GM20000 (cell line): ENCODE results near the gene P2RX1.

Experiments
- DNase-seq: peaks from one replicate; pipeline ENCODE4 v3.0.0; 2012; ENCODE audit warnings: low spot score
- TF ChIP-seq, protein P1 (sequence below): IDR thresholded peaks from 2 replicates; pipeline ENCODE4 v1.5.1; 2012; ENCODE audit warnings: mild to moderate bottlenecking, control low read depth; ENCODE audit errors: extremely low read depth, missing control alignments

The P2RX1 gene

DNA sequence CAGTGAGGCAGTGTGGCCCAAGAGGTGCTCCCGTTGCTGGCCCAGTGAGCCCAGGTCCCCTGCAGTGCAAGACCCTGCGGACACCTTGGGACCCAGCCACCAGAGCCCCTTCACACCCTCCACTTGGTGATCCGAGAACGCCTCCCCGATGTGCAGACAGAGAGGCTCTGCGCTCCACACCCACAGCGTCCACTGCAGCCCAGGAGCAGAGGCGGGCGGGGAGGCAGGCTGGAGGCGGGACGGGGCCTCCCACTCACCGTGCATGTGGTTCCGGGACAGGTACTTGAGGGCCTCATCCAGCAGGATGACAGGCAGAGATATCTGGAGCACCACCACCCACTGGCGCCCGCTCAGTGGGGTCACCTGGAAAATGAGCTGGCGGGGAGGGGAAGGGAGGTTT, 12.1 kb upstream of the P2RX1 start:
- TF ChIP-seq, protein P1, sequence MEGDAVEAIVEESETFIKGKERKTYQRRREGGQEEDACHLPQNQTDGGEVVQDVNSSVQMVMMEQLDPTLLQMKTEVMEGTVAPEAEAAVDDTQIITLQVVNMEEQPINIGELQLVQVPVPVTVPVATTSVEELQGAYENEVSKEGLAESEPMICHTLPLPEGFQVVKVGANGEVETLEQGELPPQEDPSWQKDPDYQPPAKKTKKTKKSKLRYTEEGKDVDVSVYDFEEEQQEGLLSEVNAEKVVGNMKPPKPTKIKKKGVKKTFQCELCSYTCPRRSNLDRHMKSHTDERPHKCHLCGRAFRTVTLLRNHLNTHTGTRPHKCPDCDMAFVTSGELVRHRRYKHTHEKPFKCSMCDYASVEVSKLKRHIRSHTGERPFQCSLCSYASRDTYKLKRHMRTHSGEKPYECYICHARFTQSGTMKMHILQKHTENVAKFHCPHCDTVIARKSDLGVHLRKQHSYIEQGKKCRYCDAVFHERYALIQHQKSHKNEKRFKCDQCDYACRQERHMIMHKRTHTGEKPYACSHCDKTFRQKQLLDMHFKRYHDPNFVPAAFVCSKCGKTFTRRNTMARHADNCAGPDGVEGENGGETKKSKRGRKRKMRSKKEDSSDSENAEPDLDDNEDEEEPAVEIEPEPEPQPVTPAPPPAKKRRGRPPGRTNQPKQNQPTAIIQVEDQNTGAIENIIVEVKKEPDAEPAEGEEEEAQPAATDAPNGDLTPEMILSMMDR = no peak
- no peak for DNase-seq

DNA sequence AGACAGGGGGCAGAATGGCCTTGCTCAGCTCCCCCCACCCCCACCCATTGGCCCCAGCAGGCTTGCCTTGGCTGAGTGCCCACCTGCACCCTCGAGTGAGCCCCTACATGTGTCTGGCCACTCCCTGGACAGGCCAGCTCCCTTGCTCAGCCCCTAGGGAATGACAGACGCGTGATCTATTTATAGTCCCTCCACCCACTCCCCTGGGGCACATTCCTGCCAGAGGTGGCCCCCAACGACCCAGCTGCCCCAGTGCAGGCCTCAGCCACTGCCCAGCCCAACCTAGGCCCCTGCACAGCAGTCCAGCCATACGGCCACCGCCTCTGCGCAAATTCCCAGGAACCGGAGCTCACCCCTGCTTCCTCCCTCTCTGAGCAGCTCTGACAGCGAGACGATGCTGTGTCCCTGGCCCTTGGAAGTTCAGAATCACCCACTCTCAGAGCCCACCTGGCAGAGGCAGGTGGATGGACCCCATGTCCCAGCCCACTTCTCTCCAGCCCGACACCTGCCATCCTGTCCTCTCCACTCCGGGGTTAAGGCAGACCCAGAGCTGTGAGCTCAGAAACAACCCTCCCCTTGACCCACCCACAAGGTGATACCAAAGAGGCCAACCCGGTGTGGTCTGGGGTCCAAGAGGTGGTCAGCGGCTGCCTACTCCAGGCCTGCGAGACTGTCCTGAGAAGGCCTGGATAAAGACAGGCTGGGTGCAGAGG, 11.5 kb upstream of the P2RX1 start:
- TF ChIP-seq, protein P1 = no peak

DNA sequence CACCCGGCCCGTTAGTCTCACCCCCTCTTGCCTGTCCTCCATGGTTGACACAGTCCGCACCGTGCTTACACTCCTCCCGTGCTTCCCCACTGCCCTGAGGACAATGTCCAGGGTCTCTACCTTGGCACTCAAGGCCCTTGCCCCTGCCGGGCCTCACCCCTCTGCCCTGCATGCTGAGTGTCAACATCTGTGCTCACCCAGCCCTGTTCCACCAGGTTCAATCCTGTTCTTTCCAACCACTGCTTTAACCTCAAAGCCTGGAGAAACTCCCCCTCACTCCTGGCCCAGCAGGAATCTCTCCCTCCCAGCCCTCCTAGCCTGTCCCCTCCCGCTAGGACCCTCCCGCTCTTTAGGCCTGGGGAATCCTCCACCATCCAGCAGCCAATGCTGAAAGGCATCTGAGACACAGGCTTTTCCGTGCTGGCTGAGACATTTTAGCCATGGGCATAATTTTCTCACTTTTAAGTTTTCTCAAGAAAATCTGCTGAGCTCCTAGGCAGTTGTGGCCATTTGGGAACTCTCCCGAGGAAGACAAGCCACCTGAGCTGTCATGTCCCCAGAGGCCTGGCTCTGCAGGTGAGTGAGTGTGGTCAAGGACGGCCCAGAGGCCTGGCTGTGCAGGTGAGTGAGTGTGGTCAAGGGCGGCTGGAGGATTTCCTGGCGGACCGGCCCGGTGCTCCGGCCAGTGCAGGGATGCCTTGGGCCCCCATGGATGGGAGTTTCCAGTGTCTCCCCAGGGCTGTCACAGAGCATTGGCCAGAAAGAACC, 10.8 kb upstream of the P2RX1 start:
- TF ChIP-seq, protein P1 = no peak
- DNase-seq = no peak

More for the DNA sequence above, 11.5 kb upstream of the P2RX1 start:
- DNase-seq = no peak

DNA sequence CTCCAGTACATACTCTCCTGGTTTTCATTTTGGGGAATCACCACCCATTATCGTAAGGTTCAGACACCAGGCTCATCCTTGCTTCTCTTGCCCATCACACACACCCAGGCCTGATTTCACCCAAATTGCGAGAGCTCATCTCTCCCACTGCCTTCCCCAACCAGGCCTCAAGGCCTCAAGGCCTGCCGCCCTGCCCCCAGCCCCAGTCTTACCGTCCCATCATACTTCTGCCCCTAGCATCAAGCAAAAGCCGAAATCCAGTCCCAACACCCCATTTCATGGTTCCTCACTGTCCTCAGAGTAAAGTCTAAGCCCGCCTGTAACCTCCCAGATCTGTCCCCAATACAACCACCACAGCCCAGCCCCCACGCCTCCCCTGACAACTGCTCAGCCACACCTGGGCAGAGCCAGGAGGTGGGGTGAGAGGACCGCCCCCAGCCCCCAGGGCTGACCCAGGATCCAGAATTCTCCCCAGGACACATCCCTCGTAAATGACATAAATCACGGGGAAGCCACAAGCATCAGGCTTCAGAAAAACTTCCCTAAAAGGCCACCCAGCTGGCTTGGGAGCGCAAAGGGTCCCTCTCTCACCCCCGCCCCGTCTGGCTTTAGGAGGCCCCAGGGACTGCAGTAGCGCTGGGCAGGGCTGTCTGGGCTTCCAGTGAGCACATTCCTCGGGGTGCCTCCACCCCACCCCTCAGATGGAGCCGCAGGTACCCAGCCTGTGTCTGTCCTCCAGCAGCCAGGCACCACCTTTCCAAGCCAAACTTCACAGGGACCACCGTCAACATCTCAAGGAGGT, 9.6 kb upstream of the P2RX1 start:
- TF ChIP-seq, protein P1 = no peak
- no peak for DNase-seq

DNA sequence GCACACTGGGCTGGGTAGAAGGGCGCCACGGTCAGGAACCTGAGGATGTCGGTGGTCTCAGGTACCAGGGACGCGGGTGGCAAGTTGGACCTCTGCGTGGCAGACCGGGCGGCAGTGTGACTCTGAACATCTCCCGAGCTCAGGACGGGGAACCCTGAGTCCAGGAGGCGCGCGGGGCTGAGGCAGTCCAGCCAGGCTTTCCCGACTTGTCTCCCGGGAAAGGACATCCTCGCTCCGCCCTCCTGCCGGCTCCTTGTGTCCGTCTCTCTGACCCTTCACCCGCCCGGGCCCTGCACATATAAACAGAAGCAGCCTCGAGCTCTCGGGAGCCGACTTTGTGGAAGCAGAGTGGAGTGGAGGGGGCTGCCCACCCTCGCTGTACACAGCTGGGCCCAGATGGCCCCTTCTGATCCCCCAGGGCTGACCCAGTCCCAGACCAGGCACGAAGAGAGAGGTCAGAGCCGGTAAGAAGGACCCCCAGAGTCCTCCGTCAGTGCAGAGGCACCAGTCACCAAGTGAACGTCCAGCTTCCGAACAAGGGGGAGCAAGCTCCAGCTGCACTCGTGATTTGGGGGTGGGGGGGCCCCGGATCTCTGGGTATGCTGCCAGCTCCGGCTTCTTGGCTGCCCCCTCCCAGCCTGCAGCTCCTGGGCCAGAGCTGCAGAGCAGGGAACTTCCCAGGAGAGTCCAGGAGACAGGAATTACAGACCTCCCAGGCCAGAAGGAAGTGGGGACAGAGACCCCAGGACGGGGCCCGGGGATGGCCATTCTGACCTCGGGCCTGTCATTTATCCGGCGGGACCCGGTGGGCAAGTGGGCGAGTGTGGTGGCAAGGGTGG, 8.5 kb upstream of the P2RX1 start:
- no peak for DNase-seq
- TF ChIP-seq, protein P1 = no peak

DNA sequence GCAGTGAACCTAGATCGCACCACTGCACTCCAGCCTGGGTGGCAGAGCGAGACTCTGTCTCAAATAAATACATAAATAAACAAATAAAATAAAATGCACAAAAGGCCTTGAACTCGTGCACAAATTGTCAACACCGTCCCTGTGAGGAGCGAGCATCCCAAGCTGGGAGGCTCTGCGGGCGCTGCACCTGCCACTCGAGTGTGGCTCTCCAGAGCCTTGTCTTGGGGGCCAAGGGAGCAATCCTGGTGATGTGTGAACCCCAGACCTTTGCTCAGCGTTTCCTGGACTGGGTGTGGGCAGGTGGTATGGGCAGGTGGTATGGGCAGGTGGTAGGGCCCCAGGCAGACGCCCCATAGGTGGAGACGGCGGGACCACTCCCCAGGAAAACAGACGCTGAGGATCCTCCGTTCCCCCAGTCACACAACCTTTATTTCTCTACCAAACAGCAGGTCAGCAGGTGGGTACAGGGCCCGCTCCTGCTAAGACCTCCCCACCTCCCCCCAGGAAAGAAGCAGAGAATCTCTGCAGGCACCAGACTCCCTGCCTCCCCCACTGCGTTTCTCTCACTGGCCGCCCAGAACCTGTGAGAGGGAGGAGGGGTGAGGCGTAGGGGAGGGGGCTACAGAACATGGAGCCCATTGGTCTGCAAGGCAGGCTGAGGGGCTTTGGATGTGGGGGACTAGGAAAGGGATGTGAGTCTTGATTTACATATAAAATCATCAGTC, 7.4 kb upstream of the P2RX1 start:
- no peak for DNase-seq
- TF ChIP-seq, protein P1 = no peak
